SK-N-SH treated with all-trans-retinoic acid at 6 μM for 48 hours (cell line): Measurements from ENCODE around the gene DLG2.

Experiments
- ATAC-seq: fragments of 200-7000 bp; cut with Tn5 transposase; 3 replicates; pipeline ENCODE4 v1.9.1; 2020; ENCODE audit warnings: mild to moderate bottlenecking, moderate library complexity
- ARNTL ChIP-seq: fragments of 450-650 bp; formaldehyde crosslinking; IDR thresholded peaks from 2 replicates; pipeline ENCODE4 v1.5.0; 2020; ENCODE audit warnings: low read depth, mild to moderate bottlenecking, moderate library complexity, borderline replicate concordance
- CSRNP3 ChIP-seq: fragments of 250-450 bp; sonication (Bioruptor Pico); IDR thresholded peaks from 2 replicates; pipeline ENCODE4 v1.5.1; 2021; ENCODE audit warnings: mild to moderate bottlenecking, moderate library complexity
- ESRRG ChIP-seq: fragments of 250-450 bp; sonication (Bioruptor Pico); IDR thresholded peaks from 2 replicates; pipeline ENCODE4 v1.6.1; 2021; ENCODE audit warnings: mild to moderate bottlenecking
- GLIS3 ChIP-seq: fragments of 250-450 bp; sonication (Bioruptor Pico); IDR thresholded peaks from 2 replicates; pipeline ENCODE4 v1.5.0; 2020; ENCODE audit warnings: mild to moderate bottlenecking, moderate library complexity
- ISL1 ChIP-seq: fragments of 250-450 bp; sonication (Bioruptor Pico); IDR thresholded peaks from 2 replicates; pipeline ENCODE4 v2.1.2; 2022; ENCODE audit warnings: mild to moderate bottlenecking, moderate library complexity
- OSR1 ChIP-seq: fragments of 250-450 bp; sonication (Bioruptor Pico); IDR thresholded peaks from 2 replicates; pipeline ENCODE4 v1.8.0; 2022; ENCODE audit warnings: moderate library complexity, mild to moderate bottlenecking, inconsistent platforms
- POU6F1 ChIP-seq: fragments of 250-450 bp; sonication (Bioruptor Pico); IDR thresholded peaks from 2 replicates; pipeline ENCODE4 v1.8.0; 2021; ENCODE audit warnings: low read depth, mild to moderate bottlenecking, moderate library complexity, borderline replicate concordance
- PPARA ChIP-seq: fragments of 250-450 bp; sonication (Bioruptor Pico); IDR thresholded peaks from 2 replicates; pipeline ENCODE4 v1.5.0; 2020; ENCODE audit warnings: mild to moderate bottlenecking, borderline replicate concordance
- RARB ChIP-seq: fragments of 250-450 bp; sonication (Bioruptor Pico); IDR thresholded peaks from 2 replicates; pipeline ENCODE4 v1.8.0; 2021; ENCODE audit warnings: mild to moderate bottlenecking, moderate library complexity
- TCF4 ChIP-seq: fragments of 250-450 bp; sonication (Bioruptor Pico); IDR thresholded peaks from 2 replicates; pipeline ENCODE4 v1.8.0; 2021; ENCODE audit warnings: mild to moderate bottlenecking, moderate library complexity, borderline replicate concordance
- TOX ChIP-seq: fragments of 250-450 bp; sonication (Bioruptor Pico); IDR thresholded peaks from 2 replicates; pipeline ENCODE4 v1.8.0; 2021; ENCODE audit warnings: mild to moderate bottlenecking, moderate library complexity, borderline replicate concordance
- TSHZ2 ChIP-seq: fragments of 250-450 bp; sonication (Bioruptor Pico); IDR thresholded peaks from 2 replicates; pipeline ENCODE4 v1.5.0; 2020; ENCODE audit warnings: mild to moderate bottlenecking, moderate library complexity
- ZC3H10 ChIP-seq: fragments of 250-450 bp; sonication (Bioruptor Pico); IDR thresholded peaks from 2 replicates; pipeline ENCODE4 v1.5.1; 2021; ENCODE audit warnings: mild to moderate bottlenecking, moderate library complexity
- ZFP30 ChIP-seq: fragments of 450-650 bp; formaldehyde crosslinking; IDR thresholded peaks from 2 replicates; pipeline ENCODE4 v1.5.0; 2022; ENCODE audit warnings: mild to moderate bottlenecking, moderate library complexity
- ZNF70 ChIP-seq: fragments of 450-650 bp; formaldehyde crosslinking; IDR thresholded peaks from 2 replicates; pipeline ENCODE4 v1.5.0; 2020; ENCODE audit warnings: mild to moderate bottlenecking, moderate library complexity
- TF ChIP-seq, protein P1 (sequence below): fragments of 250-450 bp; sonication (Bioruptor Pico); IDR thresholded peaks from 2 replicates; pipeline ENCODE4 v1.5.1; 2020; ENCODE audit warnings: low read depth, mild to moderate bottlenecking, moderate library complexity
- TF ChIP-seq, protein P2 (sequence below): fragments of 250-450 bp; sonication (Bioruptor Pico); IDR thresholded peaks from 2 replicates; pipeline ENCODE4 v1.8.0; 2020; ENCODE audit warnings: mild to moderate bottlenecking, moderate library complexity, borderline replicate concordance

Gene DLG2

GRCh38 chr11:84865791-84866535 is 761.2 kb downstream of the DLG2 start (continued):
- no peak for TF ChIP-seq POU6F1 (CRISPR knock-in tag)
- no peak for TF ChIP-seq ESRRG (CRISPR knock-in tag)
- no peak for TF ChIP-seq ISL1 (CRISPR knock-in tag)

DNA sequence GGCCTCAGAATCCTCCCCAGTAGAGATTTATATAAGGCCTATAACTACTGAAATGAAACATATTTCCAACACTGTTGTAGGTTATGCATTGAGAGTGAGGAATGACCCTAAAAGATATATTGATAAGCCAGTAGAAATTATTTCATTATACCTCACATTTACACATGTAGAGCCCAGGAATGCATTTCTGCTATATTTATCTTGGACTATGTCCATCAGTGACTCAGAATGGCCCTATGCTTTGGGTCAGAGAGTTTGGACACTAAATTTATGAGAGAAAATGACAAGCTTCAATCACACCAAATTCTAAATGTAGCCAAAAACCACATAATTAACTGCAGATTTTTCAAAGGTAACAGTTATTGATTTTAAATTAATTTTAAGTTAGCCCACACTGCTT is 761.9 kb downstream of the DLG2 start:
- TF ChIP-seq ARNTL: no peak
- no peak for TF ChIP-seq TCF4 (CRISPR knock-in tag)
- TF ChIP-seq, protein P1, sequence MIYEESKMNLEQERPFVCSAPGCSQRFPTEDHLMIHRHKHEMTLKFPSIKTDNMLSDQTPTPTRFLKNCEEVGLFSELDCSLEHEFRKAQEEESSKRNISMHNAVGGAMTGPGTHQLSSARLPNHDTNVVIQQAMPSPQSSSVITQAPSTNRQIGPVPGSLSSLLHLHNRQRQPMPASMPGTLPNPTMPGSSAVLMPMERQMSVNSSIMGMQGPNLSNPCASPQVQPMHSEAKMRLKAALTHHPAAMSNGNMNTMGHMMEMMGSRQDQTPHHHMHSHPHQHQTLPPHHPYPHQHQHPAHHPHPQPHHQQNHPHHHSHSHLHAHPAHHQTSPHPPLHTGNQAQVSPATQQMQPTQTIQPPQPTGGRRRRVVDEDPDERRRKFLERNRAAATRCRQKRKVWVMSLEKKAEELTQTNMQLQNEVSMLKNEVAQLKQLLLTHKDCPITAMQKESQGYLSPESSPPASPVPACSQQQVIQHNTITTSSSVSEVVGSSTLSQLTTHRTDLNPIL (CRISPR knock-in tag): no peak
- ATAC-seq: no peak; the same call in 2 of the 3 replicates

- ATAC-seq: no peak
- TF ChIP-seq ESRRG (CRISPR knock-in tag) (no peak), GLIS3 (CRISPR knock-in tag) (no peak), ZFP30 (CRISPR knock-in tag) (no peak), ARNTL (no peak), POU6F1 (CRISPR knock-in tag) (no peak), TOX (CRISPR knock-in tag) (no peak), ZNF70 (CRISPR knock-in tag) (no peak), CSRNP3 (CRISPR knock-in tag) (no peak), ZC3H10 (CRISPR knock-in tag) (no peak), TSHZ2 (CRISPR knock-in tag) (no peak), ISL1 (CRISPR knock-in tag) (no peak), PPARA (CRISPR knock-in tag) (no peak), TCF4 (CRISPR knock-in tag) (no peak)
- TF ChIP-seq, protein P1 (CRISPR knock-in tag): no peak
- TF ChIP-seq, all 23 proteins: peak for 0
Observed at GRCh38 chr11:84857746-84858145, 769.4 kb downstream of the DLG2 start.

GRCh38 chr11:84855508-84856245 is 771.5 kb downstream of the DLG2 start:
- peak; percentile 70 for ATAC-seq
- TF ChIP-seq ESRRG (CRISPR knock-in tag) (no peak), PPARA (CRISPR knock-in tag) (no peak), TOX (CRISPR knock-in tag) (no peak), GLIS3 (CRISPR knock-in tag) (no peak), RARB (CRISPR knock-in tag) (no peak), OSR1 (CRISPR knock-in tag) (no peak)
- TF ChIP-seq, protein P2, sequence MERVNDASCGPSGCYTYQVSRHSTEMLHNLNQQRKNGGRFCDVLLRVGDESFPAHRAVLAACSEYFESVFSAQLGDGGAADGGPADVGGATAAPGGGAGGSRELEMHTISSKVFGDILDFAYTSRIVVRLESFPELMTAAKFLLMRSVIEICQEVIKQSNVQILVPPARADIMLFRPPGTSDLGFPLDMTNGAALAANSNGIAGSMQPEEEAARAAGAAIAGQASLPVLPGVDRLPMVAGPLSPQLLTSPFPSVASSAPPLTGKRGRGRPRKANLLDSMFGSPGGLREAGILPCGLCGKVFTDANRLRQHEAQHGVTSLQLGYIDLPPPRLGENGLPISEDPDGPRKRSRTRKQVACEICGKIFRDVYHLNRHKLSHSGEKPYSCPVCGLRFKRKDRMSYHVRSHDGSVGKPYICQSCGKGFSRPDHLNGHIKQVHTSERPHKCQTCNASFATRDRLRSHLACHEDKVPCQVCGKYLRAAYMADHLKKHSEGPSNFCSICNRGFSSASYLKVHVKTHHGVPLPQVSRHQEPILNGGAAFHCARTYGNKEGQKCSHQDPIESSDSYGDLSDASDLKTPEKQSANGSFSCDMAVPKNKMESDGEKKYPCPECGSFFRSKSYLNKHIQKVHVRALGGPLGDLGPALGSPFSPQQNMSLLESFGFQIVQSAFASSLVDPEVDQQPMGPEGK (CRISPR knock-in tag): no peak
- TF ChIP-seq, protein P1 (CRISPR knock-in tag): no peak
